ENCODE measurements around the gene ZNF575. TPM values are rescaled to one million over a fixed set of nuclear protein-coding genes. Genes with fewer than 3 reads are reported as not detected.

Gene ZNF575
- total RNA-seq, 4 donors from 2014 or later: 0.66 to 0.97 (median 0.82) TPM

DNA sequence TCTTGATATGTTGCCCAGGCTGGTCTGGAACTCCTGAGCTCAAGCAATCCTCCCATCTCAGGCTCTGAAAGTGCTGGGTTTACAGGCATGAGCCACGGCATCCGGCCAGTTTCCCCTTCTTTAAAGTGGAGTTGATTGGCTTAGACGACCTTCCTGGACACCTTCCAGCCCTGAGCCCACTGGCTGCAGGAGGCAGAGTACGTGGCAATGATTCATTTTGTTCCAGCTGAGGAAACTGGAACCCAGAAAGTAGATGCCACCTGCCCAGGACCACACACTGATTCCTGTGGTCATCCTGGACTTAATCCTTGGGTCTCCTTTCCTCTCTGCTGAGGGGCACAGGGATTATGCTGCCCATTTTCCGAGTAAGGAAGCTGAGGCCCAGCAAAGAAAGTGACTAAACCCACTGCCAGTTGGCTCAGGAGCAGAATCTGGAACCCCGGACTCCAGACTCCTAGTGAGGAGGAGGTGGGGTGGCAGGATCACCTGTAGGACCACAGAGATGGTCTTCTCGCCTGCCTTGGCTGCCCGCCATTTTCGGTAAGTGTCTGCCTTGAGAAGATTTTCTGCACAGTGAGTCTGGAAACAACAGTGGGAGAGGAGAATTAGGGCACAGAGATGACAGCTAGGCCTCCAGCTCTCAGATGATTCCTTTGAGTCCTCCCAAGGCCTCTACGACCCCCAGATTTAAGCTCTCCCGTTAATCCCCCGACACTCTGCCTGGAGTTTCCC is 41.6 kb downstream of the ZNF575 start:
- no peaks in the 10 kb centered on the region for H3K9me3 ChIP-seq
- intact Hi-C loops (cut with DNase I): loop anchor here (5.0 kb wide), 1 partner anchor 37 kb away; no protein-coding TSS in a partner anchor
- peaks cover 0 to 35% (median 5%) of the 10 kb centered on the region in 4 donors for H3K36me3 ChIP-seq
- peaks cover 13 to 29% (median 25%) of the 10 kb centered on the region in 4 donors for H3K4me1 ChIP-seq
- TF ChIP-seq POLR2AphosphoS5 (IDR thresholded peaks at IDR 0.05): no peak
- TF ChIP-seq POLR2A (IDR thresholded peaks at IDR 0.05; ENCODE audit: low read depth): no peak
- TF ChIP-seq, protein P1, sequence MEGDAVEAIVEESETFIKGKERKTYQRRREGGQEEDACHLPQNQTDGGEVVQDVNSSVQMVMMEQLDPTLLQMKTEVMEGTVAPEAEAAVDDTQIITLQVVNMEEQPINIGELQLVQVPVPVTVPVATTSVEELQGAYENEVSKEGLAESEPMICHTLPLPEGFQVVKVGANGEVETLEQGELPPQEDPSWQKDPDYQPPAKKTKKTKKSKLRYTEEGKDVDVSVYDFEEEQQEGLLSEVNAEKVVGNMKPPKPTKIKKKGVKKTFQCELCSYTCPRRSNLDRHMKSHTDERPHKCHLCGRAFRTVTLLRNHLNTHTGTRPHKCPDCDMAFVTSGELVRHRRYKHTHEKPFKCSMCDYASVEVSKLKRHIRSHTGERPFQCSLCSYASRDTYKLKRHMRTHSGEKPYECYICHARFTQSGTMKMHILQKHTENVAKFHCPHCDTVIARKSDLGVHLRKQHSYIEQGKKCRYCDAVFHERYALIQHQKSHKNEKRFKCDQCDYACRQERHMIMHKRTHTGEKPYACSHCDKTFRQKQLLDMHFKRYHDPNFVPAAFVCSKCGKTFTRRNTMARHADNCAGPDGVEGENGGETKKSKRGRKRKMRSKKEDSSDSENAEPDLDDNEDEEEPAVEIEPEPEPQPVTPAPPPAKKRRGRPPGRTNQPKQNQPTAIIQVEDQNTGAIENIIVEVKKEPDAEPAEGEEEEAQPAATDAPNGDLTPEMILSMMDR (IDR thresholded peaks at IDR 0.05): no peak
- no peak for TF ChIP-seq EP300 (IDR thresholded peaks at IDR 0.05)
- WGBS: 30% methylated on average over 12 of the region's 12 CpGs
- no peaks in the 10 kb centered on the region for H3K27me3 ChIP-seq
- no peak for DNase-seq (ENCODE audit: extremely low spot score)
- peak overlapping the region; percentile 71 to 84 (median 78) for H3K4me3 ChIP-seq
- peak overlapping the region; percentile 82 to 89 (median 87) for H3K27ac ChIP-seq (replicated peaks in 1 of 4)

DNA sequence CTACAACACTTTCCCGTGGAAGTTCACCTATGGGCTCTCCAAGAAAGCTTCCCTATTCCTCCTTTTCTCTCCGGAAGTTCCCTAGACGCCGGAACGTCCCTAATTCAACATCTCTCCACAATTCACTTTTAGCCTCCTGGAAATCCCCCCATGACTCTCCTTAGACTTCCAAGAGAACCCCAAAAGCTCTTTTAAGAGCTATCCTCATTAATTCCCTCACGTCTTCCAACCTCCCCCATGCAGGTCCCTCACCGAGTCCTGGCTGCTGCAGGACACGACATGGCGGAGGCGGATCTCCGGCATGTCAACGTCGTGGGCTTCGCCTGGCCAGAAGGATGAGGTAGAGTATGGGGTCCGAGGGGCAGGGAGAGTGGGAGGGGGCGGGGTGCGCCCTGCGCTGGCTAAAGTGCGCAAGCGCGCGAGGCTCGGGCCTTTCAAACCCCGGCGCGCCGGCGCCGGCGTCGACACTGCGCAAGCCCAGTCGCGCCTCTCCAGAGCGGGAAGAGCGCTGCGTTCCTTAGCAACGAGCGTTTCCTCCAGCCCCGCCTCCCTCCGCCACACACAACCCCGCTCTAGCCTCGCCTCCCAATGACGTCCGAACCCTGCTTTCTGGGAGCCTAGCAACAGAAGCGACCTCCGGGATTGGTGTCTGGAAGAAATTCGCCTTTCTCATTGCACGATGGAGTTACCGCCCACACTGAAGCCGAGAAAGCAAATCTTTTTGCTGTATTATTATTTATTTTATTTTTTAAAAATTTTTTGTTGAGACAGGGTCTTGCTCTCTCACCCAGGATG is 42.4 kb downstream of the ZNF575 start, which contains the start of the genes PINLYP and XRCC1:
TSS of gene PINLYP (plus strand) at position 646 of the 795 bp plus-strand sequence. CDS start 1,391 bp downstream, outside the sequence.
TSS of gene XRCC1 (minus strand) at position 372 of the 795 bp plus-strand sequence. CDS start at position 303, 69 bp downstream.
- H3K27ac ChIP-seq (replicated peaks in 1 of 4): peak within 1 kb of the TSS; percentile 82 to 89 (median 87)
- peaks cover 13 to 36% (median 32%) of the 10 kb centered on the region in 4 donors for H3K4me1 ChIP-seq
- WGBS: under 1% methylated on average over 24 of the region's 51 CpGs
- peak within 1 kb of the TSS; percentile 71 to 84 (median 78) for H3K4me3 ChIP-seq
- TF ChIP-seq POLR2AphosphoS5 (IDR thresholded peaks at IDR 0.05) (peak; percentile 84 to 88), POLR2A (IDR thresholded peaks at IDR 0.05; ENCODE audit: low read depth) (peak; percentile 51), EP300 (IDR thresholded peaks at IDR 0.05) (no peak)
- TF ChIP-seq, protein P1 (IDR thresholded peaks at IDR 0.05): no peak
- intact Hi-C loops (cut with DNase I): loop anchor here (5.0 kb wide), 1 partner anchor 38 kb away; no protein-coding TSS in a partner anchor
- H3K36me3 ChIP-seq: peaks cover 0 to 31% (median 5%) of the 10 kb centered on the region in 4 donors
- no peaks in the 10 kb centered on the region for H3K9me3 ChIP-seq
- peak; percentile 99 for DNase-seq (ENCODE audit: extremely low spot score)
- H3K27me3 ChIP-seq: no peaks in the 10 kb centered on the region

DNA sequence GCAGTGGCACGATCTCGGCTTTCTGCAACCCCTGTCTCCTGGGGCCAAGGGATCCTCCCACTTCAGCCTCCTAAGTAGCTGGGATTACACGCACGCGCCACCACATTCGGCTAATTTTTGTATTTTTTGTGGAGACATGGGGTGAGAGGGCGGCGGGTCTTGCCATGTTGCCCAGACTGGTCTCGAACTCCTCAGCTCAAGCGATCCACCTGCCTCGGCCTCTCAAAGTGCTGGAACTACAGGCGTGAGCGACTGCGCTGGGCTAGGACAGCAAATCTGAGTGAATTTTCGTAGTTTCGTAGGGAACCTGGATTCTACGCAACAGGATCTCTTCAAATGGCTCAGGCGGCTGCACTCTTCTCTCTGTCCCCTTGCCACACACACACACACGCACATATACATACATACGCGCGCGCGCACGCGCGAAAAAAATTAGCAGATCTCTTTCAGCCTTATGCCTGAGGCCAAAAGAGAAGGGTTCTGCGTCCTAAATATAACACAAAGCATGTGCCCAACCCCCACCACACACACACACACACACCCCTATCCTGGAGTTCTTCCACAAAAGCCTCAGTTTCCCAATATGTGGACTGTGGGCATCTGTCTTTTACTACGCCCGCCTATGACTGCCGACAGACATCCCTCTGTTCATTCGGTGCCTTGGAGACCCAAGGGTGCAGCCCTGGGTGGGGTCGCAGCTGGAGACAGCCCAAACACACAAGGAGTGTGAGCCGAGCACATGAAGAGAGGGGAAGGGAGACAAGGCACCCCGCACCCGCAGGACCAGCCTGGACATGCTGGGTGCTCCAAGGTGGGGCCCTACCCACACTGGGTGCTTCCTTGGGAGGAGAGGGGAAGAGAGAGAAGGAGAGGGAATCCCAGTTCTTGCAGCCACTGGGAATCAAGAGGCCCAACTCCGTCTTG is 43.2 kb downstream of the ZNF575 start:
- no peaks in the 10 kb centered on the region for H3K27me3 ChIP-seq
- intact Hi-C loops (cut with DNase I): loop anchor here (2.0 to 5.0 kb wide), 2 partner anchors 19 to 39 kb away; no protein-coding TSS in a partner anchor
- TF ChIP-seq POLR2A (IDR thresholded peaks at IDR 0.05; ENCODE audit: low read depth) (no peak), EP300 (IDR thresholded peaks at IDR 0.05) (no peak), POLR2AphosphoS5 (IDR thresholded peaks at IDR 0.05) (no peak)
- TF ChIP-seq, protein P1 (IDR thresholded peaks at IDR 0.05): no peak
- WGBS: 69% methylated on average over 37 of the region's 37 CpGs
- peak overlapping the region; percentile 71 to 84 (median 78) for H3K4me3 ChIP-seq
- H3K36me3 ChIP-seq: peaks cover 0 to 22% (median 5%) of the 10 kb centered on the region in 4 donors
- peaks cover 13 to 45% (median 40%) of the 10 kb centered on the region in 4 donors for H3K4me1 ChIP-seq
- no peak for DNase-seq (ENCODE audit: extremely low spot score)
- H3K27ac ChIP-seq (replicated peaks in 1 of 4): peak overlapping the region; percentile 82 to 89 (median 87)
- no peaks in the 10 kb centered on the region for H3K9me3 ChIP-seq

DNA sequence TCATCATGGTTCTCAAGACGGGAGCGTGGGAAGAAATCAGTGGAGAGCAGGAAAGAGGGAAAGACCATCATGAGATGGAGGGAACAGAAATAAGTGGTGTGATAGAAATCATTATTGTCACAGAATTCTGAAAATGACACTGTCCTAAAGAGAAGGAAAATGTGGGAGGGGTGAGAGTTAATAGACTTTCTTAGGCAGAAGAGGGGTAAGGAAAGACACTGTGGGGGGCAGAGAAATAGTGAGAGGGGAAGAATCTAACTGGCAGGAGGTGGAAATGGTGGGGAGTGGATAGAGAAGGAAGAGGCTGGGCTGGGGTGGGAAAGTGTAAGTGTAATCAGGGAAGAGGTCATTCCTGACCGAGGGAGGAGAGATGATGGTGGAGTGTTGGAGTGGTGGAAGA is 45.8 kb downstream of the ZNF575 start:
- no peak for DNase-seq (ENCODE audit: extremely low spot score)
- Histone ChIP-seq H3K27ac (replicated peaks in 1 of 4) (no peak overlapping the region), H3K36me3 (no peaks in the 10 kb centered on the region), H3K4me1 (peaks cover 11 to 50% (median 46%) of the 10 kb centered on the region in 4 donors), H3K27me3 (no peaks in the 10 kb centered on the region), H3K9me3 (no peaks in the 10 kb centered on the region), H3K4me3 (no peak overlapping the region)
- intact Hi-C loops (cut with DNase I): loop anchor here (5.0 kb wide), 1 partner anchor 41 kb away; no protein-coding TSS in a partner anchor
- no peak for TF ChIP-seq POLR2AphosphoS5 (IDR thresholded peaks at IDR 0.05)
- TF ChIP-seq, protein P1 (IDR thresholded peaks at IDR 0.05): no peak
- WGBS: 92% methylated on average over 3 of the region's 3 CpGs
